ENCODE measurements around the gene NRXN3. TPM values are rescaled to one million over a fixed set of nuclear protein-coding genes. Genes with fewer than 3 reads are reported as not detected.

NRXN3 gene
- total and polyA plus RNA-seq, 4 donors = 1.4 to 8.3 (median 4.4) TPM

DNA sequence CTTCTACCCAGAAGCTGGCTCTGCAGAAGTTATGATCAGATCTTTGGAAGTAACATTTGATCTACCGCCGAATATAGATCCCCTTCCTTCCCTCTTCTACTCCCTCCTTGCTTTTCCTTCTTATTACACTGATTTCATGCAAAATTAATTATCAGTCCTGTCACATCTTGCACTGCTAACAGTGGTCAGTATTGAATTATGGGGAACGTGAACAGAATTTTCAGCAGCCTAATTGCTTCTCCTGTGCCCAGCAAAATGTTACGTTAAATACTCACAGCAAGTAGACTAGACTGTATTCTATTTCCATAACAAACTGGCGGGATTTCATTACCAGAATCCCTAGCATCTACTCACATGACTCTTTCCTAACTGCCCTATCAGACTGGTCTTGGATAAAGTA lies 1444.3 kb downstream of the NRXN3 start:
- ATAC-seq (ENCODE audit: insufficient read depth, low FRiP score) = no peak

DNA sequence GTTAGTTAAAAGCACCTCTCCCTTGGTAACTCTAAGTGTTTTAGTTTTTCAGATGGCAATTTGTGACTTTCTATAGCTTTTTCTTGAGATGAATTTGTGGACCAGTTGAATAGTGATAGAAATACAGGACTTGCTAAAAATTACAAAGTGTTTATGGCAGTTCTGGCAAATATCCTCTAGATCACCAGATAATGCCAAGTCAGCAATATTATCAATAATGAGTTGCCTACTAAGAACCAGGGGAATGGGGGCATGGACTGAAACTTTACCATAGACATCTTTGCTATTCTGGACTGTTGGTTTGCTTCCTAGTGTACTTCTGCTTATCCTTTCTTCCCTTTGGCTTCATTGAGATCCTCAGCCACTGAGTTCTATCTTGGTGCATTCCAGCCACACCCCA lies 1456.9 kb downstream of the NRXN3 start:
- Histone ChIP-seq H3K27me3 (ENCODE audit: control insufficient read depth in 3 of 3, insufficient read depth in 3 of 3, low read length in 2 of 3) (no peaks in the 10 kb centered on the region), H3K4me3 (no peak overlapping the region), H3K9ac (ENCODE audit: insufficient read depth in 1 of 2, low read length in 2 of 2) (no peak overlapping the region), H3K9me3 (ENCODE audit: control insufficient read depth in 4 of 4, insufficient read depth in 3 of 4, low read length in 3 of 4) (no peaks in the 10 kb centered on the region), H3K27ac (ENCODE audit: low read depth in 1 of 2, low read length in 1 of 2) (no peak overlapping the region), H3K4me1 (ENCODE audit: control insufficient read depth in 5 of 5, insufficient read depth in 5 of 5, low read length in 5 of 5) (no peaks in the 10 kb centered on the region), H3K36me3 (ENCODE audit: control insufficient read depth in 4 of 4, insufficient read depth in 4 of 4, low read length in 4 of 4) (no peaks in the 10 kb centered on the region)
- TF ChIP-seq, protein P1, sequence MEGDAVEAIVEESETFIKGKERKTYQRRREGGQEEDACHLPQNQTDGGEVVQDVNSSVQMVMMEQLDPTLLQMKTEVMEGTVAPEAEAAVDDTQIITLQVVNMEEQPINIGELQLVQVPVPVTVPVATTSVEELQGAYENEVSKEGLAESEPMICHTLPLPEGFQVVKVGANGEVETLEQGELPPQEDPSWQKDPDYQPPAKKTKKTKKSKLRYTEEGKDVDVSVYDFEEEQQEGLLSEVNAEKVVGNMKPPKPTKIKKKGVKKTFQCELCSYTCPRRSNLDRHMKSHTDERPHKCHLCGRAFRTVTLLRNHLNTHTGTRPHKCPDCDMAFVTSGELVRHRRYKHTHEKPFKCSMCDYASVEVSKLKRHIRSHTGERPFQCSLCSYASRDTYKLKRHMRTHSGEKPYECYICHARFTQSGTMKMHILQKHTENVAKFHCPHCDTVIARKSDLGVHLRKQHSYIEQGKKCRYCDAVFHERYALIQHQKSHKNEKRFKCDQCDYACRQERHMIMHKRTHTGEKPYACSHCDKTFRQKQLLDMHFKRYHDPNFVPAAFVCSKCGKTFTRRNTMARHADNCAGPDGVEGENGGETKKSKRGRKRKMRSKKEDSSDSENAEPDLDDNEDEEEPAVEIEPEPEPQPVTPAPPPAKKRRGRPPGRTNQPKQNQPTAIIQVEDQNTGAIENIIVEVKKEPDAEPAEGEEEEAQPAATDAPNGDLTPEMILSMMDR (IDR thresholded peaks at IDR 0.05; ENCODE audit: control extremely low read depth, extremely low read depth) = no peak
- DNase-seq (no peak), ATAC-seq (ENCODE audit: insufficient read depth, low FRiP score) (no peak)

More for the DNA sequence above, 1444.3 kb downstream of the NRXN3 start:
- Histone ChIP-seq H3K27ac (ENCODE audit: low read depth in 1 of 2, low read length in 1 of 2) (no peak overlapping the region), H3K36me3 (ENCODE audit: control insufficient read depth in 4 of 4, insufficient read depth in 4 of 4, low read length in 4 of 4) (no peaks in the 10 kb centered on the region), H3K27me3 (ENCODE audit: control insufficient read depth in 3 of 3, insufficient read depth in 3 of 3, low read length in 2 of 3) (no peaks in the 10 kb centered on the region), H3K4me1 (ENCODE audit: control insufficient read depth in 5 of 5, insufficient read depth in 5 of 5, low read length in 5 of 5) (no peaks in the 10 kb centered on the region), H3K9me3 (ENCODE audit: control insufficient read depth in 4 of 4, insufficient read depth in 3 of 4, low read length in 3 of 4) (no peaks in the 10 kb centered on the region), H3K9ac (ENCODE audit: insufficient read depth in 1 of 2, low read length in 2 of 2) (no peak overlapping the region), H3K4me3 (no peak overlapping the region)
- 90 to 92% methylated on average over 5 of the region's 5 CpGs for WGBS, 2 donors
- no peak for DNase-seq
- TF ChIP-seq, protein P1 (IDR thresholded peaks at IDR 0.05; ENCODE audit: control extremely low read depth, extremely low read depth) = no peak

DNA sequence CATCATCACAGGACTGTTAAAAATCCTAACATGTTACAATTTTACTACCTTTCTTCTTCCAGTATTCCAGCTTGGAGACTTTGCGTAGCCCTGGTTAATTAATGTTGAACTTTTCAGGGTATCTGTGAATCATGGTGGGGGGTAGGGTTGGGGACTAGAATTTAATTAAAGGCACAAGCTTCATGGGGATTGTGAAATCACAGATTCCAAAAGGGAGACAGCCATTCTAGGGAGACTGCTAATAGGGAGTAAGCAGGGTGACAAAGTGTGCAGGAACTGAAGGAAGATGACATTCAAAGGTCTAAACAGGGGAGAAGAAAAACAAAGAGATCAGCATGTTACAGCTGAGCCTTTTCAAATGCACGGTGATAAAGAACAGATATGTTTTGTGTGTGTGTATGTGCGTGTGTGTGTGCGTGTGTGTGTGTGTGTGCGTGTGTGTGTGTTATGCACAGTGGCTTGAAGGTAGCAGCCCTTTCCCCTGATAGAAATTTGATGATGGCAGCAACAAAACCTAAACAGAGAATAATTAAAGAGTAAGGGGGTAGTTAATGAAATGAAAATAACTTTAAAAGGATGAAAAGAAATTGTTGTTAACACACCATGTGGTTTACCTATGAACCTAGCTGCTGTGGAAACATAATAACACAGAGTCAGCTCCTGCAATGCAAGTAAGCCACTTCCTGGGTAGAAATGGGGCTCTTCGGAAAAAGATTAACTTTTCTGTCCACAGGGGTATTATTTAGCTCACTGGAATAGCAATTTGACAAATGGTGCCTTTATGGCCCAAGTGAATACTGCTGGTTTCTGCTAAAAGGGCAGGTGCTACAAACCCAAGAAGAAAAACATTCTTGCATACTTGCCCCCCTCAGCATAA lies 1459.5 kb downstream of the NRXN3 start:
- TF ChIP-seq, protein P1 (IDR thresholded peaks at IDR 0.05; ENCODE audit: control extremely low read depth, extremely low read depth) = no peak
- Histone ChIP-seq H3K36me3 (ENCODE audit: control insufficient read depth in 4 of 4, insufficient read depth in 4 of 4, low read length in 4 of 4) (no peaks in the 10 kb centered on the region), H3K4me1 (ENCODE audit: control insufficient read depth in 5 of 5, insufficient read depth in 5 of 5, low read length in 5 of 5) (no peaks in the 10 kb centered on the region), H3K4me3 (no peak overlapping the region), H3K9ac (ENCODE audit: insufficient read depth in 1 of 2, low read length in 2 of 2) (no peak overlapping the region), H3K27ac (ENCODE audit: low read depth in 1 of 2, low read length in 1 of 2) (no peak overlapping the region), H3K27me3 (ENCODE audit: control insufficient read depth in 3 of 3, insufficient read depth in 3 of 3, low read length in 2 of 3) (no peaks in the 10 kb centered on the region), H3K9me3 (ENCODE audit: control insufficient read depth in 4 of 4, insufficient read depth in 3 of 4, low read length in 3 of 4) (no peaks in the 10 kb centered on the region)
- DNase-seq = no peak
- WGBS, 2 donors = 67 to 81% methylated on average over 6 of the region's 6 CpGs
- ATAC-seq (ENCODE audit: insufficient read depth, low FRiP score) = no peak

Measured in lung (tissue), 12 donors.